ENCODE measurements around the gene IMPG1. TPM values are rescaled to one million over a fixed set of nuclear protein-coding genes. Genes with fewer than 3 reads are reported as not detected.

Gene IMPG1, protein sequence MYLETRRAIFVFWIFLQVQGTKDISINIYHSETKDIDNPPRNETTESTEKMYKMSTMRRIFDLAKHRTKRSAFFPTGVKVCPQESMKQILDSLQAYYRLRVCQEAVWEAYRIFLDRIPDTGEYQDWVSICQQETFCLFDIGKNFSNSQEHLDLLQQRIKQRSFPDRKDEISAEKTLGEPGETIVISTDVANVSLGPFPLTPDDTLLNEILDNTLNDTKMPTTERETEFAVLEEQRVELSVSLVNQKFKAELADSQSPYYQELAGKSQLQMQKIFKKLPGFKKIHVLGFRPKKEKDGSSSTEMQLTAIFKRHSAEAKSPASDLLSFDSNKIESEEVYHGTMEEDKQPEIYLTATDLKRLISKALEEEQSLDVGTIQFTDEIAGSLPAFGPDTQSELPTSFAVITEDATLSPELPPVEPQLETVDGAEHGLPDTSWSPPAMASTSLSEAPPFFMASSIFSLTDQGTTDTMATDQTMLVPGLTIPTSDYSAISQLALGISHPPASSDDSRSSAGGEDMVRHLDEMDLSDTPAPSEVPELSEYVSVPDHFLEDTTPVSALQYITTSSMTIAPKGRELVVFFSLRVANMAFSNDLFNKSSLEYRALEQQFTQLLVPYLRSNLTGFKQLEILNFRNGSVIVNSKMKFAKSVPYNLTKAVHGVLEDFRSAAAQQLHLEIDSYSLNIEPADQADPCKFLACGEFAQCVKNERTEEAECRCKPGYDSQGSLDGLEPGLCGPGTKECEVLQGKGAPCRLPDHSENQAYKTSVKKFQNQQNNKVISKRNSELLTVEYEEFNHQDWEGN
- not detected for total RNA-seq

DNA sequence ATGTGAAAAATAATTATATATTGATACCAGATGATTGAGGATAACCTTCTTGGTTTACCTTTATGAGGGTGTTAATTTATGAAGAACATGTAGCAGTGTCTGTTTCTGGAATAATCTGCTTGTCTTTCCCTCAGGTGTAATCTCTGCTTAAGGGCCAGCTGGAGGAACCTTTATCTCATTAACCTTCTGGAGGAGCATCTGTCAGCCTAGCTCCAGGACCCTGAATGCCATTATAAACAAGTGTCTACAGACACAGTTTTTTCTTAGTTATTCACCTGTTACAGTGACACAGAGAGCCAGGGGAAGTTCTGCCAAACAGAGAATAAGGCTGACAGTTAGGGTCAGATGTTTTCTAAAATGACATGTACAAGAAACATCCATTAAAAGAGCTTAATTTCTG, at the start of gene IMPG1:
Gene IMPG1, minus strand, starts transcription at position 101 of the 400 bp plus-strand sequence. CDS start 174 bp downstream, outside the sequence.
- H3K36me3 ChIP-seq, result no peaks in the 10 kb centered on the region
- in situ Hi-C loops (cut with MboI; ENCODE audit: low pct_ligation_motif_present in 1 of 4, low pct_unique_long_range_greater_than_20kb in 1 of 4, low sequenced_read_pairs in 3 of 4), result no loop called here
- no peaks in the 10 kb centered on the region for H3K4me1 ChIP-seq
- no peak for DNase-seq
- TF ChIP-seq, protein P1, sequence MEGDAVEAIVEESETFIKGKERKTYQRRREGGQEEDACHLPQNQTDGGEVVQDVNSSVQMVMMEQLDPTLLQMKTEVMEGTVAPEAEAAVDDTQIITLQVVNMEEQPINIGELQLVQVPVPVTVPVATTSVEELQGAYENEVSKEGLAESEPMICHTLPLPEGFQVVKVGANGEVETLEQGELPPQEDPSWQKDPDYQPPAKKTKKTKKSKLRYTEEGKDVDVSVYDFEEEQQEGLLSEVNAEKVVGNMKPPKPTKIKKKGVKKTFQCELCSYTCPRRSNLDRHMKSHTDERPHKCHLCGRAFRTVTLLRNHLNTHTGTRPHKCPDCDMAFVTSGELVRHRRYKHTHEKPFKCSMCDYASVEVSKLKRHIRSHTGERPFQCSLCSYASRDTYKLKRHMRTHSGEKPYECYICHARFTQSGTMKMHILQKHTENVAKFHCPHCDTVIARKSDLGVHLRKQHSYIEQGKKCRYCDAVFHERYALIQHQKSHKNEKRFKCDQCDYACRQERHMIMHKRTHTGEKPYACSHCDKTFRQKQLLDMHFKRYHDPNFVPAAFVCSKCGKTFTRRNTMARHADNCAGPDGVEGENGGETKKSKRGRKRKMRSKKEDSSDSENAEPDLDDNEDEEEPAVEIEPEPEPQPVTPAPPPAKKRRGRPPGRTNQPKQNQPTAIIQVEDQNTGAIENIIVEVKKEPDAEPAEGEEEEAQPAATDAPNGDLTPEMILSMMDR (IDR thresholded peaks at IDR 0.05), result no peak
- TF ChIP-seq POLR2AphosphoS5 (IDR thresholded peaks at IDR 0.05) (no peak), POLR2A (IDR thresholded peaks at IDR 0.05) (no peak), EP300 (IDR thresholded peaks at IDR 0.05; ENCODE audit: low read depth) (no peak)
- intact Hi-C loops (cut with DNase I; ENCODE audit: low total_unique reads), result no loop called here
- no peak within 1 kb of the TSS for H3K27ac ChIP-seq
- no peaks in the 10 kb centered on the region for H3K9me3 ChIP-seq
- no peak within 1 kb of the TSS for H3K4me3 ChIP-seq
- H3K27me3 ChIP-seq, result no peaks in the 10 kb centered on the region

- no peak for TF ChIP-seq POLR2A (IDR thresholded peaks at IDR 0.05)
- TF ChIP-seq, protein P1 (IDR thresholded peaks at IDR 0.05), result no peak
- no peak for TF ChIP-seq EP300 (IDR thresholded peaks at IDR 0.05; ENCODE audit: low read depth)
- TF ChIP-seq POLR2AphosphoS5 (IDR thresholded peaks at IDR 0.05), result no peak
- Histone ChIP-seq H3K27me3 (no peaks in the 10 kb centered on the region), H3K9me3 (no peaks in the 10 kb centered on the region), H3K36me3 (no peaks in the 10 kb centered on the region), H3K4me3 (no peak overlapping the region), H3K4me1 (no peaks in the 10 kb centered on the region), H3K27ac (no peak overlapping the region)
- in situ Hi-C loops (cut with MboI; ENCODE audit: low pct_ligation_motif_present in 1 of 4, low pct_unique_long_range_greater_than_20kb in 1 of 4, low sequenced_read_pairs in 3 of 4), result no loop called here
- intact Hi-C loops (cut with DNase I; ENCODE audit: low total_unique reads), result no loop called here
- no peak for DNase-seq
These were observed 47.8 kb upstream of the IMPG1 start for GRCh38 chr6:76120302-76120701.

- Histone ChIP-seq H3K36me3 (no peaks in the 10 kb centered on the region), H3K9me3 (no peaks in the 10 kb centered on the region), H3K27me3 (no peaks in the 10 kb centered on the region), H3K4me3 (no peak overlapping the region), H3K27ac (no peak overlapping the region), H3K4me1 (no peaks in the 10 kb centered on the region)
- no peak for DNase-seq
- TF ChIP-seq POLR2AphosphoS5 (IDR thresholded peaks at IDR 0.05), result no peak
- no peak for TF ChIP-seq POLR2A (IDR thresholded peaks at IDR 0.05)
- TF ChIP-seq, protein P1 (IDR thresholded peaks at IDR 0.05), result no peak
- TF ChIP-seq EP300 (IDR thresholded peaks at IDR 0.05; ENCODE audit: low read depth), result no peak
- intact Hi-C loops (cut with DNase I; ENCODE audit: low total_unique reads) (no loop called here), in situ Hi-C loops (cut with MboI; ENCODE audit: low pct_ligation_motif_present in 1 of 4, low pct_unique_long_range_greater_than_20kb in 1 of 4, low sequenced_read_pairs in 3 of 4) (no loop called here)
These were observed 819 bp upstream of the IMPG1 start for GRCh38 chr6:76073281-76073680.

- TF ChIP-seq POLR2AphosphoS5 (IDR thresholded peaks at IDR 0.05) (no peak), POLR2A (IDR thresholded peaks at IDR 0.05) (no peak), EP300 (IDR thresholded peaks at IDR 0.05; ENCODE audit: low read depth) (no peak)
- TF ChIP-seq, protein P1 (IDR thresholded peaks at IDR 0.05), result no peak
- Histone ChIP-seq H3K36me3 (no peaks in the 10 kb centered on the region), H3K27ac (no peak overlapping the region), H3K4me3 (no peak overlapping the region), H3K27me3 (no peaks in the 10 kb centered on the region), H3K4me1 (no peaks in the 10 kb centered on the region), H3K9me3 (no peaks in the 10 kb centered on the region)
- in situ Hi-C loops (cut with MboI; ENCODE audit: low pct_ligation_motif_present in 1 of 4, low pct_unique_long_range_greater_than_20kb in 1 of 4, low sequenced_read_pairs in 3 of 4), result no loop called here
- intact Hi-C loops (cut with DNase I; ENCODE audit: low total_unique reads), result no loop called here
- no peak for DNase-seq
- 60 to 83% methylated on average over 1 of the region's 1 CpG for WGBS, 2 donors (ENCODE audit: low coverage in 1 of 2)
These were observed 15.0 kb downstream of the IMPG1 start for GRCh38 chr6:76057469-76057868.
